ENCODE measurements around the gene KLHL33.

Gene KLHL33

DNA sequence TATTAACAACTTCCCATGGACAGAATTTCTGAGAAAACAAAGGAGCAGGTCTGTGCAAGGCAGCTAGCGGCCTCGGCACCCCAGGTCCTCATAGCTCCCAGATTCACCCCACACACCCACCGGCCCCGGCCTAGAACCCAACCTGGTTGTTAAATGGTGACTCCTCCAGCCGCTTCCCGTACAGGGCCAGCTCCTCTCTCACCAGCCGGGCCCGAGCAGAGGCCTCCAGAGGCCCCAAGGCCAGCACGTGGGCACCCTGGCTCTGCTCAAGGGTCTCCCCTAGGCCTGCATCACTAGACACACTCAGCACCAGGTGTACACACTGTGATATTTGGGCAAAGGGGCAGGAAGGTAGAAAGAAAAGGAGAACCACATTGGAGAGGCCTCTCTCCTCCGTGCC lies 52.9 kb downstream of the KLHL33 start:
- H3K4me3 ChIP-seq (ENCODE audit: low read depth, low read length): no peak overlapping the region
- no peak for DNase-seq (ENCODE audit: low read depth)

DNA sequence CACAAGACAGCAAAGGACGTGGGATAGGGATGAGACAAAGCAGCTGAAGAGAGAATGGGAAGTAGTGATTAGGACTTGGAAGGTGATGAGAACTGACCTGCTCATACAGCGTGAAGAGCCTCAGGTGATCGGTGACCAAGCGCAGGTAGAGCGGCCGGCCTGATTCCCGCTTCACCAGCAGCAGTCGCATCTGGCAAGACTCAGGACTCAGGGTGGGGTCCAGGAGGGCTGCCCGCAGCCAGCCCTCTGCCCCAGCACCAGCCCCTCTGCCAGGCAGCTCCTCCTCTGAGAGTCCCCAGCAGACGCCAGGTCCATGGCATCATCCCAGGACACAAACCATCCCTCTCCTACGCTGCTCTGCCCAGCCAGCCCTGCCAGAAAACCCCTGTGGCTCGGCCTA lies 53.4 kb downstream of the KLHL33 start:
- H3K4me3 ChIP-seq (ENCODE audit: low read depth, low read length): no peak overlapping the region
- DNase-seq (ENCODE audit: low read depth): no peak

DNA sequence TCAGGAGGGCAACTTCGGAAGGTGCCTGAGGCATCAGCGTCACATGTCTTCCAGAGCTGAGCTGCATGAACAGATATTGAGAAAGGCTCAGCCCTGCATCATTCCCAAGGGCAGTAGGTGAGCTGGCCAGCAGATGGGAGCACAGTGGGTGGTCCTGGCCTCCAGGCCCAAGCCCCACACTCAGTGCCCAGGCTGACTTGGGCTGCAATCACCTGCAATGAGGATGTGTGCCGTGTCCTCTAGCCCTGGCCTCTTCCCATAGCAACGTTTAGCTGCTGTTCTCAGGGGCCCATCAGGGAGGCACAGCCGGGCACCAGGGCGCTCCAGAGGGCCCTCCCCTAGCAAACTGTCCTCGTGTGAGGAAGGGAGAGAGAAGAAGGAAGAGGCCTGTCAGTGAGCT lies 54.6 kb downstream of the KLHL33 start:
- DNase-seq (ENCODE audit: low read depth): no peak
- H3K4me3 ChIP-seq (ENCODE audit: low read depth, low read length): no peak overlapping the region

DNA sequence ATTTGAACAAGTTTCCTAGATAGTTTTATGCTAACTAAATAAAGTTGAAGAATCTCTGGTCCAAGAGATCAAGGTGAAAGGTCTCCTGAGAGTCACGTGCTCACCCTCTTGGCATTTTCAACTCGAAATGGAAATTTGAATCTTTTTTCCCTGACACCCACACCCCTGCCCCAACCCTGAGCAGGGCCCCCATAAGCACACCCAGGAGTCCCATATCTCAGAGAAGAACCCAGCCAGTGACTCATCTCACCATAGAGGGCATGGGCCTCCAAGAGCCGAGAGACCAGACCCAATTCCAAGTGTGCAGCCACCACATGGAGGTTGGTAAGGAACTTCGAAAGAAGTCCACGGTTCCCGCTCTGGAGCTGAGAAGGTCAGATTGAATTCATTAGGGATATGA lies 55.3 kb downstream of the KLHL33 start:
- no peak for DNase-seq (ENCODE audit: low read depth)
- no peak overlapping the region for H3K4me3 ChIP-seq (ENCODE audit: low read depth, low read length)

DNA sequence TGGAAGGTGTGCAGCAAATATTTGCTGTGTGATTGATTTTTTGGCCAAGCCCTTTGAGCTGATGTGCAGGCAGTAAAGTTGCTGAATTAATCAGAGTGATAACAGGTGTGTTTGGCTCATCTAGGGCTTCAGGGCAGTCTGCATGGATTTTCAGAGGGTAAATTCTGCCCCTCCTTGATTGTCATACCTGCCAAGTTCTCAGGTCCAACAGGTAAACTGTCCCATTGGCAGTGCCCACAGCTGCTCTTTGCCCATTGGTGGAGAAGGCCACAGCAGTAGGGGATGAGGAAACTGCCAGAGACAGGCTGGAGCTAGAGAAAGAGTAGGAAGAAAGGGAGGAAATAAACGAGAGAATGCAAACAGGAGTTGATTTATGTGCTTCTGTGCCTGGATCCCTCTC lies 56.2 kb downstream of the KLHL33 start:
- no peak overlapping the region for H3K4me3 ChIP-seq (ENCODE audit: low read depth, low read length)
- DNase-seq (ENCODE audit: low read depth): no peak

DNA sequence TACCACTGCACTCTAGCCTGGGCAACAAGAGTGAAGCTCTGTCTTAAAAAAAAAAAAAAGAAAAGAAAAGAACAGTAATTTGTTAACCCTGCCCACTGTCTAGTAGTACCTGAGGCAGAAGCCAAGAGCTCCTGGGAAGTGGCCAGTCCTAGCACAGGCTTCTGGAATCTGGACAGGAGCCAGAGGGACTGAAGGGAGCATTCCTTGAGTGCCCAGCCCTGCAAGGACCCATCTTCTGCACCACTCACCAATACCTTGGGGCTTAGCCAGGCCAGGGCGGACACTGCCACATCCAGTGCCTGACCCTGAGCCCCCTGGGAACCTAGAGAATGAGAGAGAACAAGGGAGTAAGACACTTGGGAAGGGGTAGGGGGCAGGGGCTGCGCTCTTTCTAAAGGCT lies 58.8 kb downstream of the KLHL33 start:
- H3K4me3 ChIP-seq (ENCODE audit: low read depth, low read length): no peak overlapping the region
- no peak for DNase-seq (ENCODE audit: low read depth)

DNA sequence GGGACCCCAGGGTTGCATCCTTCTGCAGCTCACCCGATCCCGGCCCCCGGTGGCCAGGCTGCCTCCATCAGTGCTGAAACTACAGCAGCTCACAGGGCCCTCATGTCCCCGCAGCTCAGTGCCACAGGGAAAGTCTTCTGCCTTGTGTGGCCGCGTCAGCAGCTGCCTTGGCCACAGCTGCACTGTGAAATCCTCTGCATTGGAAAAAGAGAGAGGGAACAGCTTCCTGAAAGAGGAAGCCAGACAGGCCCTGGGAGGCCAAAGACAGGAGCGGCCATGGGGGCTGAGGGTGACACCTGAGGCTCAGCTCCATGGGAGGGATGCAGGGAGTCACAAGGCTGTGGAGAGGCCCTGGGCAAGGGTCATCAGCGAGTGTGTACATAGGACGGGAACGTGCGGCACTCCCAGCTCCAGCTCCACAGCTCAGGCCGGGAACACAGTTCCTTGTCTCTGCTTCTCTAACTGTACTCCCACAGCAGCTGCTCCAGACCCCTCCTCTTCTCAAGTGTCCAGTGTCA lies 59.8 kb downstream of the KLHL33 start:
- H3K4me3 ChIP-seq (ENCODE audit: low read depth, low read length): no peak overlapping the region
- DNase-seq (ENCODE audit: low read depth): no peak

Data from skeletal muscle cell (primary cell).